K562 (cell line): ENCODE measurements around the gene USP20. TPM values are rescaled to one million over a fixed set of nuclear protein-coding genes. Genes with fewer than 3 reads are reported as not detected.

Experiments used
- ATF7 ChIP-seq: fragments of 450-650 bp; IDR thresholded peaks from 2 replicates; pipeline ENCODE4 v1.7.1; 2014; ENCODE audit warnings: mild to moderate bottlenecking, moderate library complexity
- CEBPB ChIP-seq: fragments of 450-650 bp; IDR thresholded peaks from 2 replicates; pipeline ENCODE4 v1.6.1; 2016; ENCODE audit warnings: missing genetic modification characterization, missing compliant biosample characterization
- FOXJ2 ChIP-seq: fragments of 200-800 bp; sonication (Bioruptor generic); IDR thresholded peaks from 2 replicates; pipeline ENCODE4 v1.6.1; 2016; ENCODE audit warnings: missing genetic modification characterization, missing compliant biosample characterization
- HMG20A ChIP-seq: fragments of 450-650 bp; formaldehyde crosslinking; conservative IDR thresholded peaks from 2 replicates; pipeline ENCODE4 v1.4.0; 2020; ENCODE audit warnings: mild to moderate bottlenecking, mixed read lengths
- HNRNPK ChIP-seq: fragments of 200-400 bp; formaldehyde crosslinking; IDR thresholded peaks from one replicate; pipeline ENCODE4 v1.6.1; 2018; ENCODE audit warnings: mild to moderate bottlenecking, low read depth, low read length; ENCODE audit not compliant: poor library complexity, severe bottlenecking
- MTA2 ChIP-seq: fragments of 450-650 bp; IDR thresholded peaks from 2 replicates; pipeline ENCODE4 v1.6.1; 2016; ENCODE audit warnings: low read depth
- NR4A1 ChIP-seq, 2 experiments: fragments of 250-450 bp in 1 of 2; fragments of 450-650 bp in 1 of 2; sonication (Bioruptor Pico) in 1 of 2; IDR thresholded peaks; 2 replicates each; pipeline versions ENCODE4 v1.4.0 to v1.6.1; 2016 to 2020; ENCODE audit warnings: mild to moderate bottlenecking in 2 of 2, missing compliant biosample characterization in 1 of 2, missing genetic modification characterization in 1 of 2, moderate library complexity in 1 of 2
- SAP30 ChIP-seq: fragments of 200-600 bp; sonication (generic); IDR thresholded peaks from 2 replicates; pipeline ENCODE4 v1.6.1; 2012; ENCODE audit warnings: borderline replicate concordance, low read depth, mild to moderate bottlenecking, moderate library complexity, low read length, control low read depth, inconsistent platforms; ENCODE audit not compliant: insufficient read depth, poor library complexity, severe bottlenecking
- SMAD1 ChIP-seq: fragments of 150-350 bp; IDR thresholded peaks from 2 replicates; pipeline ENCODE4 v1.6.1; 2014; ENCODE audit warnings: low read length, low read depth; ENCODE audit not compliant: partially characterized antibody
- SMARCB1 ChIP-seq: IDR thresholded peaks from 2 replicates; pipeline ENCODE4 v1.6.1; 2011; ENCODE audit warnings: improper control_type of control experiment, low read depth; ENCODE audit not compliant: insufficient read length
- SMARCE1 ChIP-seq: fragments of 450-650 bp; IDR thresholded peaks from 2 replicates; pipeline ENCODE4 v1.7.1; 2016; ENCODE audit warnings: mild to moderate bottlenecking
- SRF ChIP-seq, 2 experiments: fragments of 250-450, 450-650 bp in 1 of 2; sonication (Bioruptor Pico) in 1 of 2; sonication (generic) in 1 of 2; formaldehyde crosslinking; IDR thresholded peaks; 2 replicates each; pipeline versions ENCODE4 v1.5.0 to v1.5.1; 2020 to 2022; ENCODE audit warnings: mild to moderate bottlenecking in 1 of 2, missing genetic modification reagents in 1 of 2
- TARDBP ChIP-seq: fragments of 450-650 bp; IDR thresholded peaks from 2 replicates; pipeline ENCODE4 v1.6.1; 2016
- TEAD1 ChIP-seq, 2 experiments: fragments of 450-650 bp in 1 of 2; sonication (generic) in 1 of 2; formaldehyde crosslinking; IDR thresholded peaks; 2 replicates each; pipeline versions ENCODE4 v1.4.0 to v1.8.0; 2020 to 2022; ENCODE audit warnings: mild to moderate bottlenecking in 2 of 2, missing genetic modification reagents in 1 of 2
- THAP12 ChIP-seq: fragments of 250-450 bp; sonication (Bioruptor Pico); IDR thresholded peaks from 2 replicates; pipeline ENCODE4 v1.9.0; 2021; ENCODE audit warnings: mild to moderate bottlenecking, inconsistent platforms
- ZBTB49 ChIP-seq: sonication (generic); formaldehyde crosslinking; IDR thresholded peaks from 2 replicates; pipeline ENCODE4 v1.8.0; 2022; ENCODE audit warnings: missing genetic modification reagents, mild to moderate bottlenecking, borderline replicate concordance
- ZKSCAN8 ChIP-seq: fragments of 200-800 bp; sonication (Bioruptor generic); IDR thresholded peaks from 2 replicates; pipeline ENCODE4 v1.6.1; 2016; ENCODE audit warnings: missing genetic modification characterization, missing compliant biosample characterization
- ZNF134 ChIP-seq: fragments of 250-450 bp; sonication (Bioruptor Pico); conservative IDR thresholded peaks from 2 replicates; pipeline ENCODE4 v1.4.0; 2020
- ZNF140 ChIP-seq: fragments of 250-450 bp; sonication (Bioruptor Pico); IDR thresholded peaks from 2 replicates; pipeline ENCODE4 v1.8.0; 2021; ENCODE audit warnings: moderate library complexity, mild to moderate bottlenecking, inconsistent platforms
- ZNF224 ChIP-seq: sonication (generic); formaldehyde crosslinking; IDR thresholded peaks from 2 replicates; pipeline ENCODE4 v1.8.0; 2022; ENCODE audit warnings: mild to moderate bottlenecking, missing genetic modification reagents
- ZNF253 ChIP-seq: fragments of 250-450 bp; sonication (Bioruptor Pico); conservative IDR thresholded peaks from 2 replicates; pipeline ENCODE4 v1.6.1; 2021; ENCODE audit warnings: mild to moderate bottlenecking
- ZNF324 ChIP-seq: fragments of 250-450 bp; sonication (Bioruptor Pico); IDR thresholded peaks from 2 replicates; pipeline ENCODE4 v1.4.0; 2020; ENCODE audit warnings: mild to moderate bottlenecking
- ZNF780A ChIP-seq: fragments of 250-450 bp; sonication (Bioruptor Pico); IDR thresholded peaks from 2 replicates; pipeline ENCODE4 v1.5.0; 2021; ENCODE audit warnings: mild to moderate bottlenecking
- polyA plus RNA-seq, 8 experiments: library from polyadenylated mRNA; depleted of rRNA in 4 of 8; stranded (reverse) in 5 of 8; unstranded in 3 of 8; fragments of >200 nt; fragmentation: Nextera tagmentation in 2 of 8; fragmentation: Illumina TruSeq in 1 of 8; extraction: Ambion mirVana in 2 of 8; extraction: Trizol in 1 of 8; gene quantifications; 2 replicates each; pipeline versions ENCODE4 v1.2.1 to v1.2.3, GENCODE V29; 2011 to 2014; ENCODE audit warnings: inconsistent platforms in 1 of 8, missing spikeins in 1 of 8
- total RNA-seq, 7 experiments: library from RNA; depleted of rRNA in 6 of 7; stranded (reverse); fragments of >200 nt in 6 of 7; fragmentation: Illumina TruSeq in 2 of 7; extraction: Trizol in 2 of 7; gene quantifications; 2 replicates each; pipeline versions ENCODE4 v1.2.1 to v1.2.3, GENCODE V29; 2011 to 2021; ENCODE audit warnings: low replicate concordance in 1 of 7

Gene USP20
- total and polyA plus RNA-seq, 9 of the 15 experiments (the other 6 are each of a cell fraction or from before 2014, with no cell fraction given): 1.9 to 136 (median 49.1) TPM

GRCh38 chr9:129888293-129889121 is 53.2 kb downstream of the USP20 start (continued):
- peak; percentile 41; the same call in 1 of the 2 replicates for TF ChIP-seq THAP12 (CRISPR knock-in tag)
- no peak for TF ChIP-seq FOXJ2 (tag)
- TF ChIP-seq SRF (CRISPR knock-in tag; IDR thresholded peaks at IDR 0.05): no peak
- peak; percentile 47; the same call in 1 of the 2 replicates for TF ChIP-seq NR4A1 (CRISPR knock-in tag; IDR thresholded peaks at IDR 0.05)
- TF ChIP-seq NR4A1 (tag; IDR thresholded peaks at IDR 0.05): no peak
- no peak for TF ChIP-seq ZNF253 (CRISPR knock-in tag)
- TF ChIP-seq TARDBP: no peak
- 0 out of 4 replicates have a peak, but pooled peaks of 1 of the 2 experiments have one; percentile 23 for TF ChIP-seq TEAD1 (CRISPR knock-in tag; IDR thresholded peaks at IDR 0.05)
- TF ChIP-seq HNRNPK: no peak
- TF ChIP-seq ZNF324 (CRISPR knock-in tag): no peak
- no peak for TF ChIP-seq SMARCE1
- TF ChIP-seq SMAD1: no peak
- no peak for TF ChIP-seq ZNF224 (CRISPR knock-in tag)
- no peak for TF ChIP-seq SMARCB1
- no peak for TF ChIP-seq MTA2
- no peak for TF ChIP-seq HMG20A (CRISPR knock-in tag)
- no peak for TF ChIP-seq ZBTB49 (CRISPR knock-in tag)
- no peak for TF ChIP-seq ZKSCAN8
- no peak for TF ChIP-seq ATF7
- no peak for TF ChIP-seq ZNF780A
- TF ChIP-seq CEBPB: no peak
- no peak for TF ChIP-seq ZNF140 (CRISPR knock-in tag)
- TF ChIP-seq ZNF134 (CRISPR knock-in tag): 0 out of 2 replicates have a peak, but pooled peaks have one; percentile 46
- peak; percentile 34 for TF ChIP-seq SAP30
